Coronary artery (tissue), 2 donors: ENCODE measurements around the gene UBALD2.
"Not testable (repeated sequence)": the region's sequence is repeated elsewhere in the genome, so short reads cannot be mapped to it uniquely, and the experiment has no call there.

Experiments used
- DNase-seq: peaks from one replicate; pipeline ENCODE4 v3.0.0-alpha.2; 2017; ENCODE audit warnings: low spot score
- H3K27ac ChIP-seq, 2 donors: fragments of 200-600 bp; sonication (generic); one replicate each; pipeline ENCODE4 v1.5.1; 2016 to 2019
- H3K4me3 ChIP-seq: fragments of 200-600 bp; sonication (generic); 2 replicates; pipeline ENCODE4 v1.5.1; 2016; ENCODE audit warnings: mild to moderate bottlenecking, moderate library complexity
- CTCF ChIP-seq: fragments of 200-600 bp; sonication (generic); IDR thresholded peaks from one replicate; pipeline ENCODE4 v1.5.1; 2019; ENCODE audit warnings: antibody characterized with exemption

Gene UBALD2

DNA sequence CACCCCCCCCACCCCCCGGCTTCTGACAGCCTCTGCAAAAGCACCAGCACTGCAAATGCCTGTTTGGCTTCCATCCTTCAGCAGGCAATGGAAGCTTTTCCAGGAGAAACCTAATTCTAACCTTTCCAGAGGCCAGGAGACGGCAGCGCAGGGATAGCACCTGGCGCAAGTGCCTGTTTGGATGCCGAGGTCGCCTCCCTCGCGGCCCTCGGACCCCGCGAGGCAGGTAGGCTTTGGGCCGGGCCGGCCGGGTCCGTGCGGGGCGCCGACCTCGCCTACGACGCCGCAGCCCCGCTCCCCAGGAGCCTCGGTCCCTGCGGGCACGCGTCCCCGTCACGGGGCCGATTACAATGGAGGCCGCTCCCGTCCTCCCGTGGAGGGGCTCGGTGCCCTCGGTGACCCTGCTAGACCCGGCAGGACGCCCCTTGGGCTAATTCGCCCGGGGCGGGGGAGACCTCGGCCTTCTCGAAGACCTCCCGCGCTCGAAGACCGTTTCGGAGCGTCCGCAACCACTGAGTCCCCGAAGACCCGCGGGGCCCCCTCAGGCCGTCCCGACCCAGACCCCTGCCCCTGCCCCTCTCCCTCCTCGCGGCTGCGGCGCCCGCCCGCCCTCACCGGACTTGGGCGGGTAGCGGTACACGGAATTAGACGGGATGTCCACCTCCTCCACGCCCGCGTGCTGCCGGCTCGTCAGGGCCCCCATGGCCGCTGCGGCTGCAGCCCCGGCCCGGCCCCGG, 25.4 kb upstream of the UBALD2 start:
- peak overlapping the region; percentile 69 for H3K4me3 ChIP-seq
- no peak for DNase-seq
- no peak for TF ChIP-seq CTCF
- H3K27ac ChIP-seq, result peak overlapping the region in 1 of 2 donors; percentile 44

GRCh38 chr17:76240461-76241203, 24.5 kb upstream of the UBALD2 start, which contains the start of gene RNF157:
TSS of gene RNF157 (minus strand) at chr17:76240493. CDS start at chr17:76240240, 253 bp downstream.
- Histone ChIP-seq H3K27ac (peak within 1 kb of the TSS; percentile 2 to 44), H3K4me3 (peak within 1 kb of the TSS; percentile 69)
- no peak for DNase-seq
- TF ChIP-seq CTCF, result no peak

DNA sequence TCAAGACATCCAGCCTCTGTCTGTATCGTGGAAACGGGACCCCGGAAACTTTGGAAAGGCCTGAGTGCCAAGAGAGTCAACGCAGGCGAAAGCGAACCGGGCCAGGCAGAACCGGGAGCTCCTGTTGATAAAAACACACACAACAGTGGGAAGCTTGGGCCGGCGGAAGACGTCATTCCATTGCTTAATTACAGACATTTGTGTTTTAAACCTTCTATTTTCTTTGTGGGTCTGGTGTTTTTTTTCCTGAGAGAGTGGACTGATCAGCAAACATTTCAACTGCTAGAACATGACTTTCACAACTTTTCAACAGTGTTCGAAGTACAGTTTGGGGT, 24.0 kb upstream of the UBALD2 start:
- DNase-seq, result no peak
- Histone ChIP-seq H3K27ac (peak overlapping the region; percentile 2 to 44), H3K4me3 (peak overlapping the region; percentile 69)
- no peak for TF ChIP-seq CTCF

GRCh38 chr17:76241691-76242255, 23.4 kb upstream of the UBALD2 start:
- DNase-seq, result no peak
- no peak overlapping the region for H3K27ac ChIP-seq

DNA sequence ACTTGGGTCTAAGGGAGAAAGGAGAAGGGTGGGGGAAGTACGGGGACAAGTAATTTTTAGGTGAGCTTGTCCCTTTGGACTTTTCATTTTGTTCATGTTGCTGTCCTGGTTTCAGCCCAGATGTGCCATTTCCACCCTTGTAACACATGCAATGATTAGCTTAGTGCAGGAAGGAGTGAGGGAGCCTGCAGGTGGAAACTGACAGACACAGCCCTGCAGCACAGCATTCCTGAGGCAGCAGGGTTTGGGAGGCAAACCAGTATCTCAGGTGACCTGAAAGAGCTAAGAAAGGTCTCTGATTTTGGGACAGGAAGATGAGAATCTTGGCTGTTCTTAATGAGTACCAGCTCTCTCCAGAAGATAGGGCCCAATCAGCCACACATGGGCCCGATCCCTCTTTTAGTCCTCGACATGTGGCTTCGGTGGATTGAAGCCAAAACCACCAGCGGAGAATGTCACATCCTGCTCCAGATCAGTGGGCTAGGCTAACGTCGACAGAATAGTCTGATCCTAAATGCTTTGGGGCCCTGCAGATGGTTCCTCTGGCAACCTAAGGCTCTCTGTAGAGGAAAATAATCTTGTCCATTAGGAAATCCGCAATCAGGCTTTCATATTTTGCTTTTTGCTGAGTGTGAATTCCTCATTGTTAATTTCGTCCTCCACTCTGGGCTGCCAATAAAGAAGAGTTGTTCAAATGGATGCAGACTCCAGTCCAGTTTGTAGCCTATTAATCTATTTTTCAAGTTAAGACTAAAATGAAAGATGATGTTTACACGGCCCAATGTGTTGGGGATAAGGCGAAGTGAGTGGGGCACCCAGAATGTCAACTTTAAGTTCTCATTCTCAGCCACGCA, 21.1 kb upstream of the UBALD2 start:
- no peak for DNase-seq
- TF ChIP-seq CTCF, result no peak
- no peak overlapping the region for H3K27ac ChIP-seq
- H3K4me3 ChIP-seq, result no peak overlapping the region

More at GRCh38 chr17:76241691-76242255, 23.4 kb upstream of the UBALD2 start:
- TF ChIP-seq CTCF, result no peak
- H3K4me3 ChIP-seq, result no peak overlapping the region

GRCh38 chr17:76244721-76245120, 20.4 kb upstream of the UBALD2 start:
- H3K27ac ChIP-seq, DNase-seq, H3K4me3 ChIP-seq: not testable (repeated sequence)
